ENCODE data around the gene GLIS1. TPM values are rescaled to one million over a fixed set of nuclear protein-coding genes. Genes with fewer than 3 reads are reported as not detected.

GLIS1 gene
- total and polyA plus RNA-seq, 11 donors, result 0.06 to 0.35 (median 0.13) TPM; not detected in 6

- peaks cover 0 to 24% (median 2%) of the 10 kb centered on the region in 12 donors for H3K4me1 ChIP-seq
- no peaks in the 10 kb centered on the region for H3K9me3 ChIP-seq
- peak overlapping the region in 3 of 12 donors; percentile 18 to 70 (median 23) for H3K27ac ChIP-seq
- WGBS, 4 donors, result 44 to 66% (median 51%) methylated on average over 14 to 19 of the region's 19 CpGs
- ATAC-seq (peak in 3 of 4 donors; percentile 8 to 63 (median 60)), DNase-seq (peak; percentile 48 to 76 (median 54))
- H3K4me3 ChIP-seq, result no peak overlapping the region
- no peaks in the 10 kb centered on the region for H3K27me3 ChIP-seq
- H3K36me3 ChIP-seq, result no peaks in the 10 kb centered on the region
- TF ChIP-seq POLR2A (IDR thresholded peaks at IDR 0.05), result no peak
- TF ChIP-seq CTCF (IDR thresholded peaks at IDR 0.05), result no peak
- intact Hi-C loops (cut with DNase I), result no loop called here
These were observed 226.8 kb downstream of the GLIS1 start for GRCh38 chr1:53511933-53512806.

- peak overlapping the region in 3 of 12 donors; percentile 18 to 70 (median 23) for H3K27ac ChIP-seq
- H3K4me1 ChIP-seq, result peaks cover 0 to 24% (median 2%) of the 10 kb centered on the region in 12 donors
- H3K9me3 ChIP-seq, result no peaks in the 10 kb centered on the region
- H3K4me3 ChIP-seq, result no peak overlapping the region
- no peaks in the 10 kb centered on the region for H3K36me3 ChIP-seq
- no peak for TF ChIP-seq CTCF (IDR thresholded peaks at IDR 0.05)
- no peak for TF ChIP-seq POLR2A (IDR thresholded peaks at IDR 0.05)
- 72 to 80% (median 74%) methylated on average over 10 to 13 of the region's 13 CpGs for WGBS, 4 donors
- H3K27me3 ChIP-seq, result no peaks in the 10 kb centered on the region
- ATAC-seq, result peak in 3 of 4 donors; percentile 44 to 78 (median 66)
- intact Hi-C loops (cut with DNase I), result no loop called here
- DNase-seq, result peak in 3 of 5 donors; percentile 47 to 76 (median 67)
These were observed 227.5 kb downstream of the GLIS1 start for GRCh38 chr1:53511323-53511932.

GRCh38 chr1:53510215-53510614, 228.7 kb downstream of the GLIS1 start:
- intact Hi-C loops (cut with DNase I), result no loop called here
- no peaks in the 10 kb centered on the region for H3K36me3 ChIP-seq
- peaks cover 0 to 24% (median 2%) of the 10 kb centered on the region in 12 donors for H3K4me1 ChIP-seq
- DNase-seq (peak in 2 of 5 donors; percentile 14 to 57), ATAC-seq (no peak)
- no peak overlapping the region for H3K27ac ChIP-seq
- WGBS, 4 donors, result 91 to 94% (median 92%) methylated on average over 3 to 7 of the region's 7 CpGs
- no peaks in the 10 kb centered on the region for H3K9me3 ChIP-seq
- no peak overlapping the region for H3K4me3 ChIP-seq
- no peaks in the 10 kb centered on the region for H3K27me3 ChIP-seq
- TF ChIP-seq POLR2A (IDR thresholded peaks at IDR 0.05) (no peak), CTCF (IDR thresholded peaks at IDR 0.05) (no peak)

GRCh38 chr1:53509775-53510174, 229.2 kb downstream of the GLIS1 start:
- H3K9me3 ChIP-seq, result no peaks in the 10 kb centered on the region
- TF ChIP-seq CTCF (IDR thresholded peaks at IDR 0.05) (no peak), POLR2A (IDR thresholded peaks at IDR 0.05) (no peak)
- DNase-seq (peak in 2 of 5 donors; percentile 17 to 47), ATAC-seq (no peak)
- no peaks in the 10 kb centered on the region for H3K36me3 ChIP-seq
- no peaks in the 10 kb centered on the region for H3K27me3 ChIP-seq
- 87 to 93% (median 91%) methylated on average over 12 to 13 of the region's 13 CpGs for WGBS, 4 donors
- no peak overlapping the region for H3K4me3 ChIP-seq
- H3K4me1 ChIP-seq, result peaks cover 0 to 24% (median 2%) of the 10 kb centered on the region in 12 donors
- intact Hi-C loops (cut with DNase I), result no loop called here
- H3K27ac ChIP-seq, result no peak overlapping the region

All from heart left ventricle (tissue), 16 donors.